ENCODE results near the gene SSRP1. TPM values are rescaled to one million over a fixed set of nuclear protein-coding genes. Genes with fewer than 3 reads are reported as not detected.
A peak's percentile ranks its signal among the peaks of the same experiment; 100 is the strongest.

Gene SSRP1
- total RNA-seq, 4 donors from 2014 or later, result 70.0 to 86.5 (median 78.1) TPM

- no peak overlapping the region for H3K27ac ChIP-seq
- intact Hi-C loops (cut with DNase I), result loop anchor here (2.0 to 10.0 kb wide), 4 partner anchors 137 to 299 kb away; partner anchors contain the start of gene YPEL4
- no peaks in the 10 kb centered on the region for H3K36me3 ChIP-seq
- TF ChIP-seq POLR2A (IDR thresholded peaks at IDR 0.05) (no peak), CTCF (IDR thresholded peaks at IDR 0.05) (peak; percentile 55 to 83 (median 62))
- no peaks in the 10 kb centered on the region for H3K27me3 ChIP-seq
- no peaks in the 10 kb centered on the region for H3K9me3 ChIP-seq
- WGBS, 2 donors, result 21 to 24% methylated on average over 11 of the region's 11 CpGs
- H3K4me3 ChIP-seq (replicated peaks in 1 of 3), result no peak overlapping the region
- peak; percentile 77 to 78 for DNase-seq
- peaks cover 0 to 6% of the 10 kb centered on the region in 2 donors for H3K4me1 ChIP-seq
Measured at GRCh38 chr11:57345555-57346211, 10.0 kb upstream of the SSRP1 start.

- no peak for DNase-seq
- Histone ChIP-seq H3K4me3 (replicated peaks in 1 of 3) (no peak overlapping the region), H3K27ac (no peak overlapping the region), H3K27me3 (no peaks in the 10 kb centered on the region), H3K36me3 (no peaks in the 10 kb centered on the region), H3K4me1 (peaks cover 0 to 4% of the 10 kb centered on the region in 2 donors), H3K9me3 (no peaks in the 10 kb centered on the region)
- TF ChIP-seq CTCF (IDR thresholded peaks at IDR 0.05) (no peak), POLR2A (IDR thresholded peaks at IDR 0.05) (no peak)
- intact Hi-C loops (cut with DNase I), result loop anchor here (2.0 to 10.0 kb wide), 3 partner anchors 137 to 300 kb away; partner anchors contain the start of gene YPEL4
- 90 to 92% methylated on average over 10 of the region's 10 CpGs for WGBS, 2 donors
Measured at GRCh38 chr11:57344826-57345225, 9.1 kb upstream of the SSRP1 start.

GRCh38 chr11:57343825-57344224, 8.1 kb upstream of the SSRP1 start:
- no peak for DNase-seq
- H3K9me3 ChIP-seq, result no peaks in the 10 kb centered on the region
- no peak overlapping the region for H3K4me3 ChIP-seq (replicated peaks in 1 of 3)
- no peaks in the 10 kb centered on the region for H3K4me1 ChIP-seq
- no peaks in the 10 kb centered on the region for H3K36me3 ChIP-seq
- intact Hi-C loops (cut with DNase I), result loop anchor here (2.0 to 10.0 kb wide), 2 partner anchors 185 to 301 kb away; partner anchors contain the start of gene YPEL4
- H3K27me3 ChIP-seq, result no peaks in the 10 kb centered on the region
- 77 to 79% methylated on average over 7 of the region's 7 CpGs for WGBS, 2 donors
- no peak overlapping the region for H3K27ac ChIP-seq
- TF ChIP-seq POLR2A (IDR thresholded peaks at IDR 0.05) (no peak), CTCF (IDR thresholded peaks at IDR 0.05) (no peak)

GRCh38 chr11:57342702-57343101, 7.0 kb upstream of the SSRP1 start:
- Histone ChIP-seq H3K36me3 (no peaks in the 10 kb centered on the region), H3K9me3 (no peaks in the 10 kb centered on the region), H3K27me3 (no peaks in the 10 kb centered on the region), H3K27ac (no peak overlapping the region), H3K4me3 (replicated peaks in 1 of 3) (no peak overlapping the region), H3K4me1 (no peaks in the 10 kb centered on the region)
- intact Hi-C loops (cut with DNase I), result loop anchor here (10.0 kb wide), 1 partner anchor 302 kb away; the partner anchor contains the start of gene YPEL4
- TF ChIP-seq CTCF (IDR thresholded peaks at IDR 0.05) (no peak), POLR2A (IDR thresholded peaks at IDR 0.05) (no peak)
- DNase-seq, result no peak
- WGBS, 2 donors, result 66 to 76% methylated on average over 11 of the region's 11 CpGs

- no peaks in the 10 kb centered on the region for H3K27me3 ChIP-seq
- no peak overlapping the region for H3K4me3 ChIP-seq (replicated peaks in 1 of 3)
- DNase-seq, result no peak
- peaks cover 0 to under 1% of the 10 kb centered on the region in 2 donors for H3K4me1 ChIP-seq
- H3K36me3 ChIP-seq, result no peaks in the 10 kb centered on the region
- H3K27ac ChIP-seq, result no peak overlapping the region
- TF ChIP-seq POLR2A (IDR thresholded peaks at IDR 0.05), result no peak
- 78 to 82% methylated on average over 6 of the region's 6 CpGs for WGBS, 2 donors
- H3K9me3 ChIP-seq, result no peaks in the 10 kb centered on the region
- intact Hi-C loops (cut with DNase I), result loop anchor here (10.0 kb wide), 1 partner anchor 303 kb away; the partner anchor contains the start of gene YPEL4
Measured at GRCh38 chr11:57341250-57341808, 5.6 kb upstream of the SSRP1 start.

Data from thyroid gland (tissue), 4 donors.